SK-N-MC (cell line): Measurements from ENCODE around the gene ASPHD2.

Experiments
- EZH2 ChIP-seq: fragments of 200-600 bp; sonication (generic); IDR thresholded peaks from one replicate; pipeline ENCODE4 v1.6.1; 2017; ENCODE audit warnings: antibody characterized with exemption
- FOXP2 ChIP-seq: optimal IDR thresholded peaks from 2 replicates; pipeline ENCODE3; 2011; ENCODE audit warnings: mild to moderate bottlenecking, moderate library complexity; ENCODE audit not compliant: insufficient read depth; ENCODE audit errors: extremely low read length, control extremely low read depth
- POLR2AphosphoS5 ChIP-seq: IDR thresholded peaks from 2 replicates; pipeline ENCODE4 v1.6.1; 2012; ENCODE audit warnings: mild to moderate bottlenecking, low read depth, low read length, borderline replicate concordance

- no peak for TF ChIP-seq POLR2AphosphoS5
- no peak for TF ChIP-seq EZH2
- no peak for TF ChIP-seq FOXP2
These were observed 29.8 kb upstream of the ASPHD2 start for GRCh38 chr22:26399289-26399688.
